Stimulated activated CD4-positive, alpha-beta T cell treated with anti-CD3 and anti-CD28 coated beads, Interleukin-2, amount 100 ng/mL, for 24 hours (primary cell): ENCODE results near the gene TAS1R2.

Source experiments
- DNase-seq, 2 donors: peaks; one replicate each; pipeline ENCODE4 v3.0.0-alpha.2; 2020

The TAS1R2 gene

DNA sequence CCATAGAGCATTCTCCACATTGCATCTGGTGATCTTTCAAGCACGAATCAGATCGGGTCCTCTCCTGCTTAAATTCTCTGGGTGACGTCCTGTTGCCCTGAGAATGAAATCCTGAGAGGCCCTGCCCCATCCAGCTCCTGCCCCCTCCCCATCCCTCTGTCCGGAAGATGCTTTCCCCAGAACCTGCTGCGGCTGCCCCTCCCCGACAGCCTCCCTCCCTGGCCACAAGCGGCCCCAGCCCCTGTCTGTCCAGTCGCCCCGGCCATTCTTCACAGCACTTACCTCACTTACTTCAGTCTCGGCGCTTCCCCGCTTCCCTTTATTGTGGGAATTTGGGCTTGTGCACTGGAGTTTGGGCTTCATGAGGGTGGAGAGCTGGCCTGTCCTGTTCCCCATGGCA is 40.3 kb downstream of the TAS1R2 start:
- no peak for DNase-seq

DNA sequence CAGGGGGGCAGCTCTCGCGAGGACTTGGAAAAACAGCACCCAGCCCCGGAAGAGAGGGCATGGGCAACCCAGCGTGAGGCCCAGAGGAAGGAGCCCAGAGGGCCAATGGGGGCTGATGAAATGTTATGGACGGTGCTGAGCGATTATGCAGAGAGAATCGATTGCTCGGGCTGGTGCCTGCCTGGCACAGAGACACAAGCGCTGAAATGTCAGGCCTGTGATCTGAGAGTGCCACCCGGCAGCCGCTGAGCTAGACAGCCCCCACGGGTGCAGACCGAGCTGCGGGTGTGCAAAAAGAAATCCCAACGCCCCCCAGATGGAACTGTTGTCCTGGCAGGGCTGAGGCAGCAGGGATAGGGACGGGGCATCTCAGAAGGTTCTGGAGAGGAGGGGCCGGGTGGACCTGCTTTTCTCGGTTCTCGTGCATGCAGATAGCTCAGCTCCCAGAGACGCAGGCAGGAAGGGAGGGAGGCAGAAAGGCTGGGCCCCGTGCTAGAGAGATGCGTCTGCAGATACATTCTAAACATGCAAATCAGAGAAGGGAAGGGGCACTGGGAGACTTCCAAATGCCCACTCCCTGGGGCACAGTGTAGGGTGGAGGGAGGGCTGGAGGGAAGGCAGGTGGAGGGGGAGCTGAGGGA is 41.5 kb downstream of the TAS1R2 start:
- no peak for DNase-seq

GRCh38 chr1:18817316-18817715 is 42.1 kb downstream of the TAS1R2 start:
- no peak for DNase-seq

GRCh38 chr1:18816808-18817207 is 42.7 kb downstream of the TAS1R2 start:
- DNase-seq: no peak

DNA sequence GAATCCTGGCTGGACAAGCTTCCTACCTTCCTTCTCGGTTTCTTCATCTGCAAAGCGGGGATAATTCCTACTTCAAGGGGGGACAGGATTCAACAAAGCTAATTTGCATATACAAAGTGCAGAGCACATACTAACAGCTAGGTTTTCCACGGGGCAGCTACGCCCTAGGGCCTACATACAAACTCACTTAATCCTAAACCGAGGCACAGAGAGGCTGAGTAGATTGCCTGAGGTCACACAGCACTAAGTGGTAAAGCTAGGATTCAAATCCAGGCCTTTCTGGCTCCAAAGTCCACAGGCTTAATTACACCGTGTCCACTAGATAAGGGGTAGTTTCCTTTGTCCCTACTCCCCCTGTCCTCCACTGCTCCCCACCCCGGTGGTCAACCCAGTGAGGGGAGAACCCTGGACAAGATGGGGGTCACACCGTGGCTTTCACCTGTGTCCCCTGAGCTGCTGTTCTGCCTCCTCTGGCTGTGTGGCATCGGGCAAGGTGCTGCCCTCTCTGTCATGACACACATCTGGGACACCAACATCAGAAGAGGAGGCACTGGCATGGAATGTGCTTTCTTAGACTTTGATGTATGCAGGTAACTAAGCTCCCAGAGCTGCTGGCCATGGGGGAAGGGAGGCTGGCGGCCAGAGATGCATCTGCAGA is 44.5 kb downstream of the TAS1R2 start:
- DNase-seq: no peak

GRCh38 chr1:18814425-18814824 is 45.0 kb downstream of the TAS1R2 start:
- no peak for DNase-seq

DNA sequence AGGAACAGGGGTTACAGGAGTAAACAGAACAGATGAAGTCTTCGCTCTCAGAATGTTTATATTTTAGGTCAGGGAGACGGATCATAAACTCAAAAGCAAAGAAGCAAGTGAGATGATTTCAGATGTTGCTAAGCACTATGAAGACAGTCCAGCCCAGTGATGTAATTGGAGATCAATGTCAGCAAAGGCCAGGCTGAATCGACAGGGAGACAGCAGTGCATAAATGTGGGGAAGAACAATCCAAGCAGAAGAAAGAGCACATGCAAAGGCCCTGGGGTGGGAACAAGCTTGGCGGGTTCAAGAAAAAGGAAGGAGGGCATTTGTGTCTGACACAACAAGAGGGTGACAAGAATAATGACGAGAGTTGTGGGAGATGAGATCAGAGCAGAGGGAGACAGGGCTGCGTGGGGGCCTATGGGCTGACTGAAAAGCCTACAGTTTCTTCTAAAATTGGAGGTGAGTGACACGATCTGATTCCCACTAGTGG is 47.0 kb downstream of the TAS1R2 start:
- no peak for DNase-seq

DNA sequence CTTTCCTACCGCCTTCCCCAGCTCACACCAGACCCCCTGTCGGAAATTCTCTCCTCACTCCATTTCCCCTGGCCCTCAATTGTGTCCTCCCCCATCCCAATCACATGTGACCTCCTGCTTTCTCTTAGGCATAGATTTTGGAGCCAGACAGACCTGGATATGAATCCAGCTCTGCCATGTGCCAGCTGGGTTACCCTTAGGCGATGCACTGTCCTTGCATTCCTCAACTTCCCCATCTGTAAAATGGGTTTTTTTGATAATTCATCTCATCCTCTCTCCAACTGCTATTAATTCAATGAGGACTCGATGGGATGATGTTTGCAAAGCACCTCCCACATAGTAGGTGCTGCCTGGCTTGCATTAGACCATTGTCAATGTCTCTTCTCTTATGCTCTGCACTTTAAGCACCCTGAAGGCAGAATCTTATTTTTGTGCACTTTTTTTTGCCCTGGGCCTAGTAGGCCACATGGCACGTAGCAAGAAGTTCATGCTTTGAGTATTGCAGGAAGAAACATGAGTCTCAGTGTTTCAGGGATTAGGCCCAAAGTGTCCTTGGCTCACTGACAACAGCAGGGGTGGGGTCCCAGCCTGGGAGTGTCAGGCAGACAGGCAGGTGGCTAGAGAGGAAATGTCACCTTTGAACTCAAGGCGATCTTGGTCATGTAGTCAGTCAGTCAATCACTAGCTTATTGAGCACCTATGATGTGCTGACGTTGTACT is 47.6 kb downstream of the TAS1R2 start:
- DNase-seq: no peak

DNA sequence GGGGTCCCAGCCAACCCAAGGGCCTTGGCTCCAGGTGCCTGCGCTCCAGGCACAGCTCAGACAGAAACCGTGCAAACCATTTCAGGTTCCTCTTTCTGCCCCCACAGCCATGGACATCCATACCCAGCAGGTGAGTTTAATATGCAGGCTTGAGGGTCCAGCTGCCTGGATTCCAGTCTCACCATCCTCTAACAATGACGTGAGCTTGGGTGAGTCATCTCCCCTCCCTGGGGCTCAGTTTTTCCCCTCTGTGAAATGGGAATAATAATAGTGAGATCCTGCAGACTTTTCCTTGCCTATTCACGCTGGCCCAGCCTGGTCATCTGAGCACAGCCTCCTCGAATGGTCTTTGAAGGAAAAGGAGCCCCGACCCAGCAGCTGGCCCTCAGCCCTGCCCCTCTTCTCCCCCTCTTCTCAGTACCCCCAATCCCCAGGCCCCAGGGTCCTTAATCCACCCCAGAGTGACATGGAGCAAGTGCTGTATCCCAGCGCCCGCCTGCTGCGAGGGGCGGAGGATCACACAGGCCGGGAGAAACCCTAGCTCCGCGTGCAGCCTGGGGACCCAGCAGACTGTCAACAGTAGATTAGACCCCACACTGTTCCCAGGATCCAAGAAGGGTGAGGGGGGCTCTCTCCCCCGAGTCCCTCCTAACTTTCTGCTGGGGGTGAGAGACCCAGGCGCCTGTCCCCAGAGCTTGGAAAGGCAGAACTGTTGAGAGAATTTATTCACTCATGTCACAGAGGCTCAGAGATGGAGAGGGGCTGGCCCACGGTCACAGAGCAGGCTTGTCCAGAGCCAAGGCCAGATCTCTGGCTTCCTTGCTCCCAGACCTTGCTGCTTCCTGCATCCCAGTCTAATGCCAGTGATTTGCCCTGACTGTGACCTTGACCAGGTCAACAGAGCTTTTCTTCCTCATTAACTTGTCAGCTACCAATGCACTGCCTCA is 49.2 kb downstream of the TAS1R2 start:
- DNase-seq: no peak

DNA sequence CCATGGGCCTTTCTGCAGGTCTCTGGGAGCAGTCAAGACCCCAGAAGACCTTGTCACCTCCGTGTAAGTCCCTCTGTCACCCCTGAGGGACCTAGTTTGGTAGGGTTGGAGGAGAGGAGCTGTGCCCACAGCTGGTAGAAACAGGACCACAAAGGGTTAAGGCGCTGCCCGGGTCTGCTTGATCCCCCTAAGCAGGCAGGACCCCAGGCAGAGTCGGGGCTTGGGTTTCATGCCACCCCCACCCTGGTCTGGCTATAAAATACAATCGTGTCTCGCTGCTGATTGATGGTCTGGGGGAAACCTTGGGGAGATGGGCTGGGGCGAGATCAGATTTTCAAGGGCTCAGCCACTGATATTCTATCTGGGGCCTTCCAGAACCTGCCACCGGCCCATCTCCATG is 50.9 kb downstream of the TAS1R2 start:
- no peak for DNase-seq

- no peak for DNase-seq
These were observed 52.0 kb downstream of the TAS1R2 start for GRCh38 chr1:18807334-18808063.

DNA sequence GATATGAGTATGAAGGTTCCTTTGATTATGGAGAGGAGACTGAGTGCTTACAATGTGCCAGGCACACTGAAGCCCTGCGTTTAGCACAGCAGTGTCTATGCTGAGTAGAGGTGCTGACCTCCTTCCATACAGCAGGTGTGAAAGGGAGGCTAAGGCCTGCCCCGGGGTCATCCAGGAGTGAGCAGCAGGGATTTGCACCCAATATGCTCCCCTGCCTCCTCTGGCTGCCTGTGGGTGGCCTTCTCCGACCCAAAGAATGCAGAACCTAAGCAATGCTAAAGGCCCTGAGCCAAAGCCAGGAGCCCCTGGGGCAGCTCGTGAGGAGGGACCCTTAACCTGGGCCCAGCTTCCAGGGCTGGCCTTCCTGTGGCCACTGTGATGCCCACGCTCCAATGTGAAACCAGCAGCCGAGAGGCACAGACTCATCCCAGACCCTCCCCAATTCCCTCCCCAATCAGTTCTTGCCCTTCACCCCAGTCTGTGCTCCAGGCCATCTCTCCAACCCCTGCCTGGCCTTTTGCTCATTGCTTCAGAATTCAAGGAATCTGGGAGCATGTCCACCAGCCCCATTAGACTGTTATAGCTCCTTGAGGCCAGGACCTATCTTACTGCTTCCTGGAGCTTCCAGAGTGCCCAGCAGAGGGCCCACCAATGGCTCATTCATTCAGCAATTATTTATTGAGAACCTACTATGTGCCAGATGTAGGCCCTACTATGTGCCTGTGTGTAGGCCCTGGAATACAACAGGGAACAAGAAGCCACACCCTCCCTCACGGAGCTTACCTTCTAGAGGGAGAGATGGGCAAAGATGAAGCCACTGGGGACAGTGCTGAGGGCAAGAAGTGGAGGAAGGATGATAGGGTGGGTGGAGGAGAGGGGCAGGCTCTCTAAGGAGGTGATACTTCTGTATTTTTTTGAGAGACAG is 53.3 kb downstream of the TAS1R2 start:
- no peak for DNase-seq

- no peak for DNase-seq
These were observed 54.1 kb downstream of the TAS1R2 start for GRCh38 chr1:18805150-18805879.

GRCh38 chr1:18803851-18804250 is 55.6 kb downstream of the TAS1R2 start:
- no peak for DNase-seq

DNA sequence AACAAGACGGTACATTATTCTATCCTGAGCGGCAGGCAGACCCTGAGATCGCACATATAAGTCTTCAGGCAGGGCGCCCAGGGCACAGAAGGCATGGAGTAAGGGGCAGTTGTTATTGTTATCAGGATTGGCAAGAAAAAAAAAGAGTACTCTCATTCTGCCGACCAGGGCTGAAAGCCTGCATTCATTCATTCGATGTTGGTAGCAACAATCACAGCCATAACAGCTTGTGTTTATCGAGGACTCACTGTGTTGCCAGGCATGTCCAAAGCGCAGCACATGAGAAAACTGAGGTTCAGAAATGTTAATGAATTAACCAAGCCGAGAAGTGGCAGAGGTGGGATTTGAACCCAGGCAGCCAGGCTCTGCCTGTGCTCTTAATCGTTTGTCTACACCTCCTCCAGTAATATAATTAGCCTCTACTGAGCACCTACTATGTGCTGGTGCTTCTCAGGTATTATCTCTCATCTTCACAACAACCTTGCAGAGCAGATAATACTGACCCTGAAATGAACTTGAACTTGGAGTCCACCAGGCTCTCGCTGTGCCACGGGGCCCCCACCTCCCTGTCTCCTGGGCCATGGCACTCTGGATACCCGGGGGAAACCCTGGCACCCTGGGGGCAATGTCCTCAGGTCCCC is 56.2 kb downstream of the TAS1R2 start:
- no peak for DNase-seq

DNA sequence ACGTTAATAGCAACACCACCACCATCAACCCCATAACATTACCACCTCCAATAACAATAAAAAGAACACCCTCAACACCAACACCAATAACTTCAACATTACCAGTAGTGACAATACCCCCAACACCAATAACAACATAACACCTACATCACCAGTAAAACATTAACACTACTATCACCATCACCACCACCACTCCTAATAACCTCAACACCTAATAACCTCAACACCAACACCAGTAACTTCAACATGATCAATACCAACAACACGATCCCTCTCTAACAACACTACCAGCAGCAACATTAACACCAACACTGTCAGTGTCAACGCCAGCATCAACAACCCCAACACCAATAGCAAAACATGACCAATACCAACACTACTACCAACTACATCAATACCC is 57.2 kb downstream of the TAS1R2 start:
- no peak for DNase-seq

DNA sequence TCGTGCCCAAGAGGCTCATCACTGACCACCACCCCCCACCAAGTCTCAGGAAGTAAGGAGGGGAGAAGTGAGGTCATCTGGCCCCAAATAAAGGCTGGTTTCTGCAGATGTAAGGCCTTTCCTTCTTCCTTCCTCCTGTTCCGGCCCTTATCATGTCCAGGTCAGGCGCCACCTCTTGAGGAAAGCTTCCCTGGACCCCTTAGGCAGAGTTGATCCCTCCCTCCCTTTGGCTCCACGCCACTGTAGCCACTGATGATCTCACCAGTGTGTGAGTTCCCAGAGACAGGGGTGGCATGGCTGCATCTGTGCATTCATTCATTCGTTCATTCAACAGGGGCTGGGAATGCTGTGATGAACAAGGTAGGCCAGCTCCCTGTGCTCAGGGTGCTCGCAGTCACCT is 59.2 kb downstream of the TAS1R2 start:
- DNase-seq: no peak

GRCh38 chr1:18799454-18799853 is 60.0 kb downstream of the TAS1R2 start:
- no peak for DNase-seq

DNA sequence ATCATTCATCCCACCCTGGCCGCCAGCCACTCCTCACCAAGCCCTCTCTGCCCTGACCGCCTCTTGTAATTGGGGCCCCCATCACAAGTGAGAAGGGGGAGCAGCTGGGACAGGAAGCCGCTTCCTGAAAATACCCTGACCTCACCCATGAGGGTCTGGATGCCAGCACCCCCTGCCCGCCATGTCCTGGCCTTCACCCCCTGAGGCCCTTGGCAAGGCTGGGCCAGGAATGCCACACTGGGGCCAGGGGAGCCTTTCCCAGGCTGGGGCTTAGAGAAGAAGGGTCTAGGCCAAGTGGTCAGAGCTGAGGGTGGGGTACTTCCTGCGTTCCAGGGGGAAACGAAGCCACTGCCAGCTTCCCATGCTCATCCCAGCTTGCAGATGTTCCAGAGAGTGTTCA is 60.5 kb downstream of the TAS1R2 start:
- no peak for DNase-seq

DNA sequence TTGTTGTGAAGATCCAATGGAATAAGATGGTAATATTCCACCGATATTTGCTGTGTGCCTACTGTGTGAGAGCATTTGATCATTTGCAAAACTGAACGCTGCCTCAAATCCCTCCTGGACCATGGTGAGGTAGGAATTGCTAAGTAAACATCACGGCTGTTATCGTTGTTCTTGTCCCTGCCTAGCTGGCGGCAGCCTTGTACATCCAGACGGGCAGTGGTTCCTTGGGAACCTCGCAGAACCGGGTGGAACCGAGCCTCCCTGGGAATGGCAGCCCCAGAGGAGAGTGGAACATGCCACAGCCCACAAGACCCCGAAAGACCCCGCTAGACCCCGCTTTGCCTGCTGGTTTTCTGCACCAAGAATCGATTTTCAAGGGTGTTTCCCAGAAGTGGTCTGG is 60.9 kb downstream of the TAS1R2 start:
- no peak for DNase-seq
